ENCODE results near the gene SURF6.
"Not testable (repeated sequence)": the region's sequence is repeated elsewhere in the genome, so short reads cannot be mapped to it uniquely, and the experiment has no call there.

Gene SURF6

DNA sequence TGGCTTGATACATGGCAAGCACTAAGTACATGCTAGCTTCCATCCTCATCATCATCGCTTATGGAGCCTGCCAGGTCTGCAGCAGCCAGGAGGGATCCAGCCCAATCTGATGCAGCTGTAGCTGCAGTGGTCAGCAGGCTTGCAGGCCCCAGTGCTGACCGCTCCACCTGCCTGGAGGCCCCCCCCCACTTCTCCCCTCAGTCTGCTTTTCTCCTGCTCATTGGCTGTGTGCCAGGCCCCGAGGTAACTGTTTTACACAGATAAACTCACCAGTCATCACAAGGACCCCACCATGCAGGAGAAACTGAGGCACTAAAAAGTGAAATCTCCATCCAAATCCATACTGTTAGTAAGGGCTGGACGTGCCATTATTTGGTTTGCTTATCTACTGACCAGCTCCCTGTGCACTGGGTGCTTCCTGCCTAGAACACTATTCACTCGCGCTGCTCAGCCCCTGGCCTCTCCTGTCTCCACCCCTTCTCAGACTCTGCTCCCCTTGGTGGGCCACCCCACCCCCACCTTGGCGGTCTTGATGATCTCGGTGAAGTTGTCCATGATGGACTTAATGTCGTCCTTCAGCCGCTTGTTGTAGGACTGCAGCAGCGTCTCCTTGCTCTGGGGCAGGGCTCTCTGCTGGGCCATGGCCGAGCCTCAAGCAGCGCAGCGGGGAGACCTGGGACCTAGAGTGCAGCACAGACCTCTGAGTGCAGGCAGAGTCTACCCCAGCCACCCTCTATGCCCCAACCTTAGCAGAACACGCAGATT, 10.2 kb upstream of the SURF6 start:
- DNase-seq = no peak

DNA sequence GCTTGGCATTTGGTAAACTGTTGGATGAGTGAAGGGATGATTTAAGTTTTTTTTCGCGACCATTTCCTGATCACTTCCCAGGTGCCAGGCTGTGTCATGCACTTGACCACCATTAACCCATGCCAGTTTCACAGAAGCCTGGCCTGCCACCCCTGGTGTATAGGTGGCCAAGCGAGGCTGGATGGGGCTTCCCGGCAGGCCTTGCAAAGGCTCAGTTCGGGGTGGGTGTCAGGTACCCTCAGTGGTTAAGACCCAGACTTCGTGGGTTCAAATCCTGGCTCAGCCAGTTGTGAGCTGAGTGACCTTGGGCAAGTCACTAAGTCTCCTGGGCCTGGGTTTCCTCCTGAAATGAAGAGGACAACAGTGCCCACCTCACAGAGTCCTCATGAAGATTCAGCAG, 9.6 kb upstream of the SURF6 start:
- DNase-seq = no peak

DNA sequence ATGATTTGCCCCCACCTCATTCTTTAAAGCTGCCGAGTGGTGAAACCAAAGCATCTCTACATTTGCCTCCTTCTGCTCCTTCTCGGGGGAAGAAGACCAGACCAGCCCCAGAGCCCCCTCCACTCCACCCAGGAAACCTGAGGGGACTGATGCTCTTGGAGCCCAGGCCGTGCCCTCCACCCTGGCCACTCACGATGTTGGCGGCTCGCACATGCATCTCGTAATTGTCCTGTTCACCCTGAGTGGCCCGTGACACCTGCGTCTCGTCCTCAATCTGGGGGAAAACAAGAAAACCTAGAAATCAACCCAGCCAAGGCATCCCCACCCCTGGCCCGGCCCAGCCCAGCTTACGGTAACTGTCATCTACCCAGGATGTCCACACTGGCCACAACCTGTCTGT, 9.0 kb upstream of the SURF6 start:
- no peak for DNase-seq

DNA sequence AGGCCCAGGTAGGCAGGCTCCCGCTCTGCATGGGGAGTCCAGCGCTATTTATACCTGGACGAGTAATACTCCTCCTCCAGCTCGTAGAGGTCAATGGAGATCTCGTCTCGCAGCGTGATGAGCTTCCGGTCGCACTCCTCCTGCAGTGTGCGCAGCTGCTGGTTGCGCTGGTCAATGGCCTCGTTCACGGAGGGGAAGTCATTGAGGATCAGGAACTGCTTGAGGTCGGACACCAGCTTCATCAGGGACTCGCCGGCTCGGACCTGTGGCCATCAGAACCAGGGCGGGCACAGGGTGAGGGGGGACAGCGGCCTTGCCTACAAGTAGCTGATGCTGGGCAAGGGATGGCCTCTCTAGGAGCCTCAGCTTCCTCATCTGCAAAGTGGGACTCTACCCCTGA, 8.1 kb upstream of the SURF6 start:
- DNase-seq = no peak

DNA sequence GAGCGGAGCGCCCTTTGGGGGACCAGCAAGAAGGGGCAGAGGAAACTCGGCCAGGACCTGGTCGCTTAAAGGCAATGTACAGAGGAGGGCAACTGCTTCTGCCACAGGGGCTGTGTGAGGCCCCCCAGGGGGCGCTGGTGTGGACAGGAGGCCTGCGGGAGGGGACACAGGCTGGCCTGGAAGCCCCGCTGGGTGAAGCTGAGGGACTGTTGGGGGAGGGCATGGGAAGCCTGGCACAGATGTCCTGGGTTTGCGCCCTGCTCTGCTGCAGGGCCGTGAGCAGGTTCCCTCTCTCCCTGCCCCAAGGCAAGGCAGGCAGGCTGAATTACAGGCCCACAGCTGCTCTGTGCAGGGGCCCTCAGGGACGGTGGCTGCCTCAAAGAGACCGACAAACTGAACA, 6.6 kb upstream of the SURF6 start:
- no peak for DNase-seq

DNA sequence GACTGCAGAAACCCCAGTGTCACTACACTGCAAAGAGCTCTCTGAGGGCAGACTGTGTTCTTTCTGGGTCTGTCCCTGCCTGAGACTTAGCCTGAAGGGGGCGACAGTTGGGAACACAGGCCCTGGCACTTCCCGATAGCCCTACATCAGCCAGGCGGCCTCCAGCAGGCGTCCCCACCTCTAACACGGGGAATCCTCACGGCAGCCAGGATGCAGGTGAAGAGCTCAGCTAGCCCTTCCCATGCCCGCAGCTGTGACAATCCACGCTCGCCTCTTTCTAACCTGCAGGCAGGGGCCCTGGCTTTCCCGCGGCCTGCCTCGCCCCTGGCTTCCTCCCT, 6.0 kb upstream of the SURF6 start:
- DNase-seq = no peak

DNA sequence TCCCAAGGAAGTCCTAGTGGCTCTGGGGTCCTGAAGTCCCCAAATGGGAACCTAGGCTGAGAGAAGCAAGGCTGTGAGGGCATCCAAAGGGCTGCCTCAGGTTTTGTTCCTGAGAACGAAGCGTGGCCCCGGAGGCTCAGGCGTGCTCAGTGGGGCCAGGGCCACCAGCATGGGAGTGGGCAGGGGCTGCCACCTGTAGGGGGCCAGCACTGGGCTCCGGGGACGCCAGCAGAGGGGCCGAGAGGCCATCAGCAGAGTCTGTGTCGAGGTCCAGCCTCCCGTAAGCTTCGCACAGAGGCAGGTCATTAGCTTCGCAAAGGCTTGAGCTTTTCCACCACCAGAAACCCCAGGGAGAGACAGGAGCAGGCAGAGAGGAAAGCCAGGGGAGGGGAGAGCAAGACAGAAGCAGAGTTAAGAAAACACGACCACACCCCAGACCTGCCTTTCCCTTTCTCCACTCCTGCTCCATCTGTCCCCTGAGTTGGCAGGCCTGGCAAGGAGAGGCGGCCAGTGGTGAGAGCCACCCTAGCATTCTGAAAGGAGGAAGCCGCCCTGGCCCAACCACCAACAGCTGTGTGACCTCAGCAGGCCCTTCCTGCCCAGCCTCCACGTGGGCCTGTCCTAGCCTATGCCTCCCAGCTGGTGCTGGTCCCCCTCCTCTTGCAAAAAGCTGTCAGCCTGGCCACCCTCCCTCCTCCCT, 5.5 kb upstream of the SURF6 start:
- no peak for DNase-seq

DNA sequence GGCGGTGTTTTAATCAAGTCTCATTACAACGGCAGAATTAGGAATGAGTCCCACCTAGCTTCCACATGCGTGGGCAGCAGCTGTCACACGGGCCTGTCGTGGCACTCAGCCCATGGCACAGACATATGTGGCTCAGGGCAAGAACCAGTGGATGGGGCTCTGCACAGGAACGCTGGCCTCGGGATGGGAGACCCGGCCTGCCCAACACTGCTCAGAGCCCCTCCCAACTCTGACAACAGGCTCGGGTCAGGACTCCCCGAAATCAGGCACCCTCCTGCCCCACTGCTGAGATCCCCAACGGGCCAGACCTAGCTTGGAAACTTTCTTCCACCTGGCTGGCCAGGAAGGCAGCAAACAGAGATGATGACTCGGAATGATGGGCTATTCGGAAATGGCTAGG, 4.9 kb upstream of the SURF6 start:
- DNase-seq = no peak

DNA sequence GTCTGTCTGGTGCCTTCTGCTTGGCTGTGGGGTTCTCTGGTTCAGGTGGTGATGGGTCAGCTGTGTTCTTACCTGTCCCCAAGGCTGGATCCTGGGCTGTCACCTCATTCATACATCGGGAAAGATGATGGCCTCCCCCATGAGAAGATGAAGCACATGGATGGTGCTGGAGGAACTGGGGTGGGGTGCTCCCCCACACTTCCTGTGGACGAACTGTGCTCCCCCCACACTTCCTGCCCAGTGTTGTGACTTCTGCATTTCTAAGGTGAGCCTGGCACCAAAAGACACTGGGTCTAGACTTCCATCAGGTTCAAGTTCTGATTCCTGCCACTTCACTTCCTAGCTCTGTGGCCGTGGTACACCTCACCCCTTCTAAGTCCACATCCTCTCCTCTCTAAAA, 4.3 kb upstream of the SURF6 start:
- no peak for DNase-seq

DNA sequence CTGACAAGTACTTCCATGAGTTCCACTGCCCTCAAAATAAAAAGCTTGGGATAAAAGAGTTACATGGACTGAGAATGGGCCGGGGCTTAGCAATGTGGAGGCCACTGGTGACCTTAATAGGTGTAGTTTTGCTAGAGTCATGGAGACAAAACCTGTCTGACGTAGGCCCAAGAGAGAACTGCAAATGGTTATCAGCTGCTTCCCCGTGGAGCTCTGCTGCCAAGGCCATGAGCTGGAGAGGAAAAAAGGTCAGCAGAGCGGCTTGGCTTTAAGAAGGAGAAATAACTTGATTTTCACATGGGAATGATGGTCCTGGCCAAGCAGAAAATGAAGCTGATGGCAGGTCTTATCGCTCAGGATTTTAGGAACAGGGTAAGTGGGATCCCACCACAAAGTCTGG, 3.7 kb upstream of the SURF6 start:
- DNase-seq = no peak

DNA sequence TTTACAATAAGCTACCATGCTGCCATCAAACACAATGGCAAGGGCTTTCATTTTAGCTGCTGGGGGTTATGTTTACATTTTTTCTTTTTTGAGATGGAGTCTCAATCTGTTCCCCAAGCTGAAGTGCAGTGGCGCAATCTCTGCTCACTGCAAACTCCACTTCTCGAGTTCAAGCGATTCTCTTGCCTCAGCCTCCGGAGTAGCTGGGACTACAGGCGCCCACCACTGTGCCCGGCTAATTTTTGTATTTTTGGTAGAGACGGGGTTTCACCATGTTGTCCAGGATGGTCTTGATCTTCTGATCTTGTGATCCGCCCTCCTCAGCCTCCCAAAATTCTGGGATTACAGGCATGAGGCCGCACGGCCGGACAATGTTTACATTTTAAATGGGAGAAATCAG, 1.1 kb downstream of the SURF6 start:
- DNase-seq = not testable (repeated sequence)

DNA sequence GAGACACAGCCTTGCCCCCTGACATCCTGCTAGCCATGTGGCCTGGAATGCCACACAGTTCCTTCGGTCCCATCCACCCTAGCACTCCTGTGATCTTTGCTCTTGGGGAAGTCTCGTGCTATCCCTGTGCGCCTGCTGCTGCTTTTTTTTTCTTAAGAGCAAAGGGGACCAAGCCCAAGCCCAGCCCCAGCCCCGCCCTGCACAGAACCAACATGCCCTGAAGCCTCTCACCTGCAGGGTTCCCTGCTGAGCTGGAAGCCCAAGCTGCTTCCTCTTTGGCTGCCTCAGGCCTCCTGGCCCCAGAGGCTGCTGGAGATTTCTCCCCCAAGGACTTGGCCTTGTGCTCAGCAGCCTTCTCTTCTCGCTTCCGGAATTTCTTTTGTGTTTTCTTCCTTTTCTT, 1.8 kb downstream of the SURF6 start:
- DNase-seq = no peak

DNA sequence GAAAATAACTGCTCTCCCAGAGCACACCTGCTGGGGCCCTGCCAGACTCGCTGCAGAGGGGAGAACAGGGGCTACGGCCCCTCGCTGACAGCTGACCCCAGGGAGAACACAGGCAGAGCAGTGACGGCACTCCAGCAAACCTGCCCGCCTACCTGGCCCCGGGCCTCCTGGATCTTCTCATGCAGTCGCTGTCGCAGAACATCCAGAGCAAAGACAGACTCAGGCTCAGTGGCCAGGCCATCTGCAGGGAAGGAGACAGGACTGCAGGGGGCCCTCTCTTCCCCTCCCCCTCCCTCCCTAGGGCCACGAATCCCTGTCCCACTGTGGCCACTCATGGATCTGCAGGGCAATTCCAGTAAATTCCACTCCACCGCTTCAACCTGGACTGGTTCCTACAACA, 2.4 kb downstream of the SURF6 start:
- DNase-seq = no peak

DNA sequence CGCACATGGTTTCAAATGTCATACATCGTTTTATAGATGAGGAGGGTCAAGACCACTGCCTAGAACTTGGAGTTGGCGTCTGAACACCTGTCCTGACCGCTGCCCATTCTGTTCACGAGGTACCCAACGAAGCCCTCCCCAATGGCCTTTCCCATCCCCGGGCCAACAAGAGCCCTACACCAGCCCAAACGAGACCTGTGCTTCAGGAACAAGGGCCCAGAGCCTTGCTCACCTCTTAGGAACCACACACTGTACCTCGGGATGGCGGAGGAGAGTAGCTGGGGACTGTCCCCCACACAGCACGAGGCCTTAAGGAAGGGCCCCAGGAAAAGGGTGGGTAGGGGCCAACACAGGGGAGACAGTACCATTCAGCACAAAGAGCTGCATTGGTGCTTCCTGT, 3.0 kb downstream of the SURF6 start:
- DNase-seq = no peak

DNA sequence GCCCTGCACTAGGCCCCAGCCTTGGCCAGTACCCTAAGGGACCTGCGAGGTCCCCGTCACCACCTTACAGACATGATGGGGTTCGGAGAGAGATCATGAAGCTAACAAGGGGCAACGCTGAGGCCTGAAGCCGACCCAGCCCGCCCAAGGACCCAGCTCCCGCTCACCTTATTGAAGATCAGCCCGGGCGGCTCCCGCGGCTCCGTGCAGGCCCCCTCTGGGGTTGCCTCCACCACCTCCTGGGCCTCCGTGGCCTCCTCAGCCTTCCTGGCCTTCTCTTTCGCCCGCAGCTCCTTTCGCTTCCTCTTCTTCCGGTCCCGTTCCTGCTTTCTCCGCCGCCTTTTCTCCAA, 3.6 kb downstream of the SURF6 start:
- no peak for DNase-seq

DNA sequence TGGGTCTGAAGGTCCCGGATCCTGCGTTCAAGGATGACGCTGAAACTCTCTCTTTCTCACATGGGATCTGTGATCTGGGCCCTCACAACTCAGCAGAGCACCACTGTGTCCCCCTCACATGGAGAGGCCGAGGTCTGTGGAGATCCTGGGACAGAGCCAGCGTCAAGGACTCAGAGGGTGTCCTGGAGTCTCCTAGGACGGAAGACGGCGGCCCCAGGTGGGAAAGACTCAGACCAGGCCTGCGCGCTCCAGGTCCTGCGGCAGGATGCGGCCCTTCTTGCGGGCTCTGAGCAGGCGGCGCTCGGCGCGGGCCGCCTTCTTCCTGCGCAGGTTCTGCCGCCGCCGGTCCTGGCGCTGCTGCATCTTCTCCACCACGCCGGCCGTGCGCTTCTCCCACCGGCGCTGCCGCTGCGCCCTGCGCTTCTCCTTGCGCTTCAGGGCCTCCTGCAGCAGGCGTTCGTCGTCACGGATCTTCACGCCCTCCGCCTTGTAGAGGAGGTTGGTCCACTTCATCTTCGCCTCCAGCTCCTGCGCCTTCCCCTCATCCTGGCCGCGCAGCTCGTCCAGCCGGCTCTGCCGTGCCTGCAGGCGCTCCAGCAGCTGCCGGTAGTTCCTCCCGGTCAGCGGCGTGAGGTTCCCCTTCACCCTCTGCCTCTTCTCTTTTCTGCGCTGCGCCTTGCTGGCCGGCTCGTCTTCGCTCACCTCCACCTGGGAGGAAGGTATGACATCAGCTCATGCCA, 4.2 kb downstream of the SURF6 start:
- DNase-seq = no peak

DNA sequence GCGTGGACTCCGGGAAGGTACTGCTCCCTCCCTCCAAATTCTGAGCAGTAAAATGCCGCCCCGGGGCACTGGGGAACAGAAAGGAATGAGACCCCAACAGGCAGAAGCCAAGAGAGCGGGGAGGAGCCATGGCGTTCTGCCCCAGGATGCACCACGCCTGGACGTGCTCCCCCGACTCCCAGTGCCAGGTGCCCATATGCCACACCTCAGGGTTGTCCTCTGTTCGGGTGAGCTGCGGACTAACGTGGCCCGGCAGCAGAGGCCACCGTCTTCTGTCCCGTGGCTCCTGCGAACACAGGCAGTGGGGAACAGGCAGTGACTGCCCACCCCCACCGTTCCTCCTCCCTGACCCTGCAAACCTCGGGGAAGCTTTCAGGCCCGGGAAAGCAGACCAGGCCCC, 4.8 kb downstream of the SURF6 start:
- DNase-seq = no peak

DNA sequence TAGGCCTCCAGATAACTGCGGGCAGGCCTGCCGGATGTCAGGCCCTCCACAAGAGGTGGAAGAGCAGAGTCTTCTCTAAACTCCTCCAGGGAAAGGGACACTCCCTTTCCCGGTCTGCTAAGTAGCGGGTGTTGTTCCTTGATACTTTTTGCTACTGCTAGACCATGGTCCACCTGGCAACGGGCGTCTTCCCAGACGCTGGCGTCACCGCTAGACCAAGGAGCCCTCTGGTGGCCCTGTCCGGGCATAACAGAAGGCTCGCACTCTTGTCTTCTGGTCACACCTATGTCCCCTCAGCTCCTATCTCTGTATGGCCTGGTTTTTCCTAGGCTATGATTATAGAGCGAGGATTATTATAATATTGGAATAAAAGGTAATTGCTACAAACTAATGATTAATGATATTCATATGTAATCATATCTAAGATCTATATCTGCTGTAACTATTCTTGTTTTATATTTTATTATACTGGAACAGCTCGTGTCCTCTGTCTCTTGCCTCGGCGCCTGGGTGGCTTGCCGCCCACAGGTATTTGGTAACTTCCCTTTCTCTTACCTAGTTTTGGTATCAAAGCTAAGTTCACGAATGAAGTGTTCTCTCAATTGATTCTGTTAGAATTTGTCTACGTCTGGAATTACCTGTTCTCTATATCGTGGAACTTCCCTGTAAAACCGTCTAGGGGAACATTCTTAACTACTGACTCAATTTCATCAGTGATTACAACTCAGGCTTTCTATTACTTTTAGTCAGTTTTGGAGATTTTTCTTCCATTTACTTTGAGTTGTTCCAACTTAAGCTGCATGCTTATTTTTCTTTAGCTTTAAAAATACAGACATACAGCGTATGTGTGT, 6.5 kb downstream of the SURF6 start:
- not testable (repeated sequence) for DNase-seq

DNA sequence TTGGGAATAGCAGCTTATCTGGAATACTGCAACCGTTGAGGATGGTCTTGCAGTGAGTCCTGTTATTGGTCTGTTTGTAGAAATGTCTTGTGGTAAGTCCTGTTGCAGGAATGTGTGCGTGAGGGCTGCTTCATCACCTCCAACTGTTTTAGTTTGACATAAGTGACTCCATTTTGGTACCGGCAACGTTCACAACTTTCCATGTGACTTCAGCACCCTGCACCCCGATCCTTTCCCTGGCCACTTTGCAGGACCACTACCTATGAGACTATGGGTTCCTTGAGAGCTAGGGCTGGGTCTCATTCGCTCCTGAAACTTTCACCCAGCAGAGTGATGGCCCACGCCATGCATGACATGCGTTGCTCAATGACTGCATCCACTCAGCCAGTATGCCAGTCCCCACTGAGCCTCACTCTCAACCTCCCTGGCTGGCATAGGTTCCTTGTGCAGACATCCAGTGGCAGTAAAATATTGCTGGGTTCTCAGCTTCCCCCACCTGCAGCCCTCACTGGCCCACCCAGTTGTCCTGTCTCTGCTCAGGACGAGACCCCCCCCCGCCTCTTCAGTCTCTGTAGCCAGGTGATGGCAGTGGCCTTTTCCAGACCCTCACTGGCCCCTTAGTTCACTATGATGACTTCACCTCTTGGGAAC, 8.0 kb downstream of the SURF6 start:
- DNase-seq = no peak

DNA sequence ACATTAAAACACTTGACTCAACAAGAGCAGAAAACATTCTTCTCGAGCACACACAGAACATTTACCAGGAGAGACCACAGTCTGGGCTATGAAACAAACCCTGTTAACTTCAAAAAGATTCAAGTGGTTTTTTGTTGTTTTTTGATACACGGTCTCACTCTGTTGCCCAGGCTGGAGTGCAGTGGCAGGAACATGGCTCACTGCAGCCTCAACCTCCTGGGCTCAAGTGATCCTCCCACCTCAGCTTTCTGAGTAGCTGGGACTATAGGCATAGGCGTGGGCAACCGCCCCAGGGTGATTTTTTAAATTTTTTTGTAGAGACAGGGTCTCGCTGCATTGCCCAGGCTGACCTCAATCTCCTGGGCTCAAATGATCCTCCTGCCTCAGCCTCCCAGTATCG, 9.0 kb downstream of the SURF6 start:
- DNase-seq = not testable (repeated sequence)

DNA sequence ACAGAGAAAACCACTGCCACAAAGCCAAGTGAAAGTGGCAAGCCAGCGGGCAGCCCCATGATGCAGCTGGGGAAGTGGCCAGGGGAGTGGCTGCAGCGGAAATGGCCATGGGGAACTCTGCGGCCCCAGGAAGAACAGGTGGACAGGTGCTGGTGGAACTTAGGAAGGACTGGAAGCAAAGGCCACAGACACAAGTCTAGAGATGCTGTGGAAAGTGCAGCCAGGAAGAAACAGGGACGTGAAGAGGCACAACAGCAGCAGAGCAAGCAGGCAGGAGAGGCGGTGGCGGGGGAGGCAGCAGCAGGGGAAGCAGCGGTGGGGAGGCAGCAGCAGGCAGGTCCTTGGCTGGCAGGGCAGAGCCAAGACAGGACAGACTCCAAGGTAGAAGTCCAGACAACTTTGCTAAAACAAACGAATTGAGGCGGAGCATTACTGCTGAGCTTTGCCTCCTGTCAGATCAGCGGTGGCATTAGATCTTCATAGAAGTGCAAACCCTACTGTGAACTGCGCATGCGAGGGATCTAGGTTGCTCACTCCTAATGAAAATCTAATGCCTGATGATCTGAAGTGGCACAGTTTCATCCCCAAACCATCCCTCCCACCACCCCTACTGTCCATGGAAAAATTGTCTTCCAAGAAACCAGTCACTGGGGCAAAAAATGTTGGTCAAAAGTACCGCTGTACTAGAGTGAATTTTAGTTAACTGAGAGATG, 11.8 kb downstream of the SURF6 start:
- DNase-seq = no peak

DNA sequence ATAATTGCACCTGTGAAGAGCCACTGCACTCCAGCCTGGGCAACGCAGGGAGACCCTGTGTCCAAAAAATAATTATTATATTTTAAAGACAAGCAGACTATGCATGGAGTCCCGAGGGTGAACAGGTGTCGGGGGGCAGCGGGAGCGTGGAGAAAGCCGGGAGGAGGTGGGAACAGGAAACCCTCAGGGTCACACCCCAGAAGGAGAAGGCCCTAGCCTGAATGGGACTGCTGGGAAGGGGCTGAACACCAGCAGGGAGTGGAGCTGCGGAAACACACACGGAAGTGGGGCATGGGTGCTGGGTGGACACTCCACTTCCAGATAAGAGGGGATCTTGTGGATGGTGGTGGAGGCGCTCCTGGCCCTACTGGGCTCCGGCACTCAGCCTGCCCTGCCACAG, 12.8 kb downstream of the SURF6 start:
- no peak for DNase-seq

All from activated gamma-delta T cell treated with Interleukin-2 at 50 U/mL for 16 hours (primary cell).